SH-SY5Y (cell line): Measurements from ENCODE around the gene DENND1B.

Experiments
- GATA2 ChIP-seq: IDR thresholded peaks from 2 replicates; pipeline ENCODE4 v1.6.1; 2011; ENCODE audit warnings: mild to moderate bottlenecking, low read depth, low read length
- GATA3 ChIP-seq: IDR thresholded peaks from 2 replicates; pipeline ENCODE4 v1.6.1; 2011; ENCODE audit warnings: low read depth, mild to moderate bottlenecking, low read length, moderate library complexity

DNA sequence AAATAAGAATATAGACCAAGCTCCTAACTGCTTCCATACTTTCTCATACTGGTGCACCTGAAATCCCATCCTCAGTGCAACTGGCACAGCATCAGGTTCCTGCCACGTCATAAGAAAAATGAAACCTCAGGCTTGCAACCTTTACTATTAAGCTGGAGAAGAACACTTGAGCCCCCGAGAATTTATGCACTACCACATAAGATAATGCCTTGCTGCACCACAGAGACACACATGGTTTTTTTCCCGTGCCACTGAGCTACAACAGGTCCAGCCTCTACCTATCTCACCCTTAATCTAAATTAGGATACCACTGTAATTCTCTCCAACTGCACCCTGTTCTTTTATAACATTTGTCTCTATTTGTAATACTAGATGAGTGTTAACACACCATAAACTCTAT lies 174.5 kb downstream of the DENND1B start:
- TF ChIP-seq GATA2 (no peak), GATA3 (no peak)
